ENCODE measurements around the gene MYO16.

DNA sequence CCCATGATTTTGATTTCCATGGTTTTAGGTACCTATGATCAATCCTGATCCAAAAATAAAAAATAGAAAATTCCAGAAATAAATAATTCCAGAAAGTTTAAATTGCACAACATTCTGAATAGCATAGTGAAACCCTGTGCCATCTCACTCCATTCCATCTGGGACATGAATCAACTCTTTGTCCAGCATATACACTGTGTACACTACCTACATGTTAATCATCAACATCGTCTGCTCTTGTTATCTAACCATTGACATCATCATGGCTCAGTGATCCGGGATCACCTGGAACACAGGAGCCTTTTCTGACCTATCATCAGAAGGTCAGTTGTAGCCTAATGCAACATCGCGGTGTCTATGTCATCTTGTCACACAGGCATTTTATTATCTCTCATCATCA lies 75.6 kb downstream of the MYO16 start:
- TF ChIP-seq, protein P1, sequence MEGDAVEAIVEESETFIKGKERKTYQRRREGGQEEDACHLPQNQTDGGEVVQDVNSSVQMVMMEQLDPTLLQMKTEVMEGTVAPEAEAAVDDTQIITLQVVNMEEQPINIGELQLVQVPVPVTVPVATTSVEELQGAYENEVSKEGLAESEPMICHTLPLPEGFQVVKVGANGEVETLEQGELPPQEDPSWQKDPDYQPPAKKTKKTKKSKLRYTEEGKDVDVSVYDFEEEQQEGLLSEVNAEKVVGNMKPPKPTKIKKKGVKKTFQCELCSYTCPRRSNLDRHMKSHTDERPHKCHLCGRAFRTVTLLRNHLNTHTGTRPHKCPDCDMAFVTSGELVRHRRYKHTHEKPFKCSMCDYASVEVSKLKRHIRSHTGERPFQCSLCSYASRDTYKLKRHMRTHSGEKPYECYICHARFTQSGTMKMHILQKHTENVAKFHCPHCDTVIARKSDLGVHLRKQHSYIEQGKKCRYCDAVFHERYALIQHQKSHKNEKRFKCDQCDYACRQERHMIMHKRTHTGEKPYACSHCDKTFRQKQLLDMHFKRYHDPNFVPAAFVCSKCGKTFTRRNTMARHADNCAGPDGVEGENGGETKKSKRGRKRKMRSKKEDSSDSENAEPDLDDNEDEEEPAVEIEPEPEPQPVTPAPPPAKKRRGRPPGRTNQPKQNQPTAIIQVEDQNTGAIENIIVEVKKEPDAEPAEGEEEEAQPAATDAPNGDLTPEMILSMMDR (IDR thresholded peaks at IDR 0.05): no peak
- no peak for TF ChIP-seq POLR2AphosphoS5 (IDR thresholded peaks at IDR 0.05)
- no peak for TF ChIP-seq EP300 (IDR thresholded peaks at IDR 0.05)
- no peak for TF ChIP-seq POLR2A (IDR thresholded peaks at IDR 0.05)

Data from gastroesophageal sphincter (tissue), 3 donors.